HG03354 (cell line): ENCODE data around the gene SMO.
"Not testable (repeated sequence)": the region's sequence is repeated elsewhere in the genome, so short reads cannot be mapped to it uniquely, and the experiment has no call there.

Experiments
- ATAC-seq: cut with Tn5 transposase; IDR thresholded peaks from one replicate; pipeline ENCODE4 v1.9.1; 2021; ENCODE audit warnings: mild to moderate bottlenecking; ENCODE audit not compliant: unreplicated experiment, poor library complexity, severe bottlenecking

SMO gene

GRCh38 chr7:129205126-129205818, 16.8 kb downstream of the SMO start:
- no peak for ATAC-seq

GRCh38 chr7:129205987-129206785, 17.8 kb downstream of the SMO start:
- ATAC-seq = no peak

GRCh38 chr7:129208667-129209066, 20.2 kb downstream of the SMO start:
- no peak for ATAC-seq

- ATAC-seq = no peak
Observed at GRCh38 chr7:129209067-129209926, 20.9 kb downstream of the SMO start.

- peak; percentile 74 for ATAC-seq
Observed at GRCh38 chr7:129210256-129210988, 22.0 kb downstream of the SMO start.

GRCh38 chr7:129210989-129211312, 22.5 kb downstream of the SMO start:
- ATAC-seq = no peak

- ATAC-seq = no peak
Observed at GRCh38 chr7:129212126-129212525, 23.7 kb downstream of the SMO start.

GRCh38 chr7:129212596-129212995, 24.2 kb downstream of the SMO start:
- ATAC-seq = no peak

GRCh38 chr7:129213828-129214227, 25.4 kb downstream of the SMO start:
- ATAC-seq = no peak

- not testable (repeated sequence) for ATAC-seq
Observed at GRCh38 chr7:129215691-129216090, 27.3 kb downstream of the SMO start.

- not testable (repeated sequence) for ATAC-seq
Observed at GRCh38 chr7:129216101-129216715, 27.8 kb downstream of the SMO start.

GRCh38 chr7:129216821-129217416, 28.5 kb downstream of the SMO start:
- ATAC-seq = not testable (repeated sequence)

- peak; percentile 71 for ATAC-seq
Observed at GRCh38 chr7:129218514-129219062, 30.2 kb downstream of the SMO start.

- not testable (repeated sequence) for ATAC-seq
Observed at GRCh38 chr7:129219166-129219565, 30.7 kb downstream of the SMO start.

GRCh38 chr7:129222064-129222463, 33.6 kb downstream of the SMO start:
- no peak for ATAC-seq

- peak; percentile 87 for ATAC-seq
Observed at GRCh38 chr7:129224251-129225205, 36.1 kb downstream of the SMO start, which contains the start of gene AHCYL2. Gene AHCYL2 (plus strand): TSS chr7:129225030.

GRCh38 chr7:129225206-129225930, 36.9 kb downstream of the SMO start:
- peak; percentile 43 for ATAC-seq
